Measurements from ENCODE around the gene MNDA.

MNDA gene

GRCh38 chr1:158830074-158830677 is 975 bp upstream of the MNDA start:
- Histone ChIP-seq H4K20me1 (ENCODE audit: insufficient read depth, low read length, poor library complexity, severe bottlenecking) (no peaks in the 10 kb centered on the region), H3K4me2 (ENCODE audit: low read depth, low read length, poor library complexity, severe bottlenecking) (no peak overlapping the region), H3K27me3 (ENCODE audit: insufficient read depth, low read length, poor library complexity, severe bottlenecking) (no peaks in the 10 kb centered on the region), H3K9ac (ENCODE audit: low read depth, low read length, poor library complexity, severe bottlenecking) (no peak overlapping the region), H3K36me3 (ENCODE audit: insufficient read depth, low read length) (no peaks in the 10 kb centered on the region), H3F3A (ENCODE audit: low read depth) (no peaks in the 10 kb centered on the region), H3K9me3 (ENCODE audit: insufficient read depth, low read depth, low read length) (peaks cover 6% of the 10 kb centered on the region), H3K9me2 (replicated peaks; ENCODE audit: low read depth, low read length) (no peaks in the 10 kb centered on the region), H3K79me2 (ENCODE audit: insufficient read depth, low read length) (no peaks in the 10 kb centered on the region), H3K4me1 (ENCODE audit: insufficient read depth, low read length, poor library complexity, severe bottlenecking) (no peaks in the 10 kb centered on the region), H3K4me3 (ENCODE audit: low read length, poor library complexity, severe bottlenecking) (no peak overlapping the region), H2AFZ (ENCODE audit: low read length) (no peak overlapping the region)
- TF ChIP-seq, protein P1, sequence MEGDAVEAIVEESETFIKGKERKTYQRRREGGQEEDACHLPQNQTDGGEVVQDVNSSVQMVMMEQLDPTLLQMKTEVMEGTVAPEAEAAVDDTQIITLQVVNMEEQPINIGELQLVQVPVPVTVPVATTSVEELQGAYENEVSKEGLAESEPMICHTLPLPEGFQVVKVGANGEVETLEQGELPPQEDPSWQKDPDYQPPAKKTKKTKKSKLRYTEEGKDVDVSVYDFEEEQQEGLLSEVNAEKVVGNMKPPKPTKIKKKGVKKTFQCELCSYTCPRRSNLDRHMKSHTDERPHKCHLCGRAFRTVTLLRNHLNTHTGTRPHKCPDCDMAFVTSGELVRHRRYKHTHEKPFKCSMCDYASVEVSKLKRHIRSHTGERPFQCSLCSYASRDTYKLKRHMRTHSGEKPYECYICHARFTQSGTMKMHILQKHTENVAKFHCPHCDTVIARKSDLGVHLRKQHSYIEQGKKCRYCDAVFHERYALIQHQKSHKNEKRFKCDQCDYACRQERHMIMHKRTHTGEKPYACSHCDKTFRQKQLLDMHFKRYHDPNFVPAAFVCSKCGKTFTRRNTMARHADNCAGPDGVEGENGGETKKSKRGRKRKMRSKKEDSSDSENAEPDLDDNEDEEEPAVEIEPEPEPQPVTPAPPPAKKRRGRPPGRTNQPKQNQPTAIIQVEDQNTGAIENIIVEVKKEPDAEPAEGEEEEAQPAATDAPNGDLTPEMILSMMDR (conservative IDR thresholded peaks at IDR 0.05; ENCODE audit: low read length): no peak
- no peak for TF ChIP-seq EZH2phosphoT487 (IDR thresholded peaks at IDR 0.05; ENCODE audit: borderline replicate concordance)

GRCh38 chr1:158833264-158833663 is 2.1 kb downstream of the MNDA start:
- no peaks in the 10 kb centered on the region for H3K27me3 ChIP-seq (ENCODE audit: insufficient read depth, low read length, poor library complexity, severe bottlenecking)
- H3K4me3 ChIP-seq (ENCODE audit: low read length, poor library complexity, severe bottlenecking): no peak overlapping the region
- no peaks in the 10 kb centered on the region; the same call in 1 of the 2 replicates for H3K9me3 ChIP-seq (ENCODE audit: insufficient read depth, low read depth, low read length)
- no peak for TF ChIP-seq EZH2phosphoT487 (IDR thresholded peaks at IDR 0.05; ENCODE audit: borderline replicate concordance)
- TF ChIP-seq, protein P1 (conservative IDR thresholded peaks at IDR 0.05; ENCODE audit: low read length): no peak
- H3K4me2 ChIP-seq (ENCODE audit: low read depth, low read length, poor library complexity, severe bottlenecking): no peak overlapping the region
- H3K9ac ChIP-seq (ENCODE audit: low read depth, low read length, poor library complexity, severe bottlenecking): no peak overlapping the region
- H3K9me2 ChIP-seq (replicated peaks; ENCODE audit: low read depth, low read length): no peaks in the 10 kb centered on the region
- no peak overlapping the region for H2AFZ ChIP-seq (ENCODE audit: low read length)
- H3F3A ChIP-seq (ENCODE audit: low read depth): no peaks in the 10 kb centered on the region
- H3K4me1 ChIP-seq (ENCODE audit: insufficient read depth, low read length, poor library complexity, severe bottlenecking): no peaks in the 10 kb centered on the region
- no peaks in the 10 kb centered on the region for H4K20me1 ChIP-seq (ENCODE audit: insufficient read depth, low read length, poor library complexity, severe bottlenecking)
- H3K79me2 ChIP-seq (ENCODE audit: insufficient read depth, low read length): no peaks in the 10 kb centered on the region
- no peaks in the 10 kb centered on the region for H3K36me3 ChIP-seq (ENCODE audit: insufficient read depth, low read length)

- H3K9me2 ChIP-seq (replicated peaks; ENCODE audit: low read depth, low read length): no peaks in the 10 kb centered on the region
- H4K20me1 ChIP-seq (ENCODE audit: insufficient read depth, low read length, poor library complexity, severe bottlenecking): no peaks in the 10 kb centered on the region
- H3K4me2 ChIP-seq (ENCODE audit: low read depth, low read length, poor library complexity, severe bottlenecking): no peak overlapping the region
- no peak overlapping the region for H3K4me3 ChIP-seq (ENCODE audit: low read length, poor library complexity, severe bottlenecking)
- H3K9me3 ChIP-seq (ENCODE audit: insufficient read depth, low read depth, low read length): no peaks in the 10 kb centered on the region
- no peaks in the 10 kb centered on the region for H3F3A ChIP-seq (ENCODE audit: low read depth)
- H3K27me3 ChIP-seq (ENCODE audit: insufficient read depth, low read length, poor library complexity, severe bottlenecking): no peaks in the 10 kb centered on the region
- H3K4me1 ChIP-seq (ENCODE audit: insufficient read depth, low read length, poor library complexity, severe bottlenecking): no peaks in the 10 kb centered on the region
- no peaks in the 10 kb centered on the region for H3K79me2 ChIP-seq (ENCODE audit: insufficient read depth, low read length)
- H3K9ac ChIP-seq (ENCODE audit: low read depth, low read length, poor library complexity, severe bottlenecking): no peak overlapping the region
- no peak for TF ChIP-seq EZH2phosphoT487 (IDR thresholded peaks at IDR 0.05; ENCODE audit: borderline replicate concordance)
- TF ChIP-seq, protein P1 (conservative IDR thresholded peaks at IDR 0.05; ENCODE audit: low read length): no peak
- H3K36me3 ChIP-seq (ENCODE audit: insufficient read depth, low read length): no peaks in the 10 kb centered on the region
- H2AFZ ChIP-seq (ENCODE audit: low read length): no peak overlapping the region
Observed at GRCh38 chr1:158836038-158836437, 4.9 kb downstream of the MNDA start.

Data from Loucy (cell line).